HG02981 (cell line): Measurements from ENCODE around the gene ABI3BP.

ENCODE experiments used
- ATAC-seq: cut with Tn5 transposase; IDR thresholded peaks from one replicate; pipeline ENCODE4 v1.9.1; 2021; ENCODE audit warnings: mild to moderate bottlenecking, moderate library complexity; ENCODE audit not compliant: unreplicated experiment

Gene ABI3BP

DNA sequence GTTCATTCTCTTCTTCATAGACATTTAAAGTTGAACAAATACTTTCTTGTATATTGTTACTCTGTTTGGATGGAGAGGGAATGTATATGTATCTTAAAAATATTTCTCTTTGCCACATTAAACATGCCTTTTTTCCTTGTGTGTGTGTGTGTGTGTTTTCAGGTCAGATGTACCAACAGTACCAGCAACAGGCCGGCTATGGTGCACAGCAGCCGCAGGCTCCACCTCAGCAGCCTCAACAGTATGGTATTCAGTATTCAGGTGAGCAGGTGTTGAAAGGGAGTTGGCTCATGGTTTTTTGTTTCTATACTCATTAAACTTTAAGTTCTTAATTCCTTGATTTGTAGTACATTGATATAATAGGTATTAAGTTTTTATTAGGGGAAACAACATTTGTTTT is 248.6 kb downstream of the ABI3BP start:
- no peak for ATAC-seq

DNA sequence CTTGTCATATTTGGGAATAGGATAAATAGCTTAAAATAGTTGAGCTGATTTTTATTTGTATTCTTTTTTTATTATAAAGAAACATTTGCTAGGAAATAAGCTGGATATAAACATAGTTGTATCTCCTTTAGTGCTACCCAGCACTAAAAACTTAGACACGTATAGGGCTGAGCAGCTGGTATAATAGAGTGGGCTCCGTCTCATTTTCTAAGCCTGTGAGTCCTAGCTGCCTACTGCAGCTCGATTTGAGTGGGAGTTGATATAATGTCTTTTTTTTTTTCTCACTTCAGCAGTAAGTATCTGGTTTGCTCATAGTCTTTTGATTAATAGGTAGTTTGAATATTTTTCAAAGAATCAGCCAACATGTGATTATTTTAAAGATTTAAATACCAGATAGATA is 249.7 kb downstream of the ABI3BP start:
- no peak for ATAC-seq

- no peak for ATAC-seq
Observed at GRCh38 chr3:100740207-100740606, 253.0 kb downstream of the ABI3BP start.

- no peak for ATAC-seq
Observed at GRCh38 chr3:100737334-100737733, 255.9 kb downstream of the ABI3BP start.

DNA sequence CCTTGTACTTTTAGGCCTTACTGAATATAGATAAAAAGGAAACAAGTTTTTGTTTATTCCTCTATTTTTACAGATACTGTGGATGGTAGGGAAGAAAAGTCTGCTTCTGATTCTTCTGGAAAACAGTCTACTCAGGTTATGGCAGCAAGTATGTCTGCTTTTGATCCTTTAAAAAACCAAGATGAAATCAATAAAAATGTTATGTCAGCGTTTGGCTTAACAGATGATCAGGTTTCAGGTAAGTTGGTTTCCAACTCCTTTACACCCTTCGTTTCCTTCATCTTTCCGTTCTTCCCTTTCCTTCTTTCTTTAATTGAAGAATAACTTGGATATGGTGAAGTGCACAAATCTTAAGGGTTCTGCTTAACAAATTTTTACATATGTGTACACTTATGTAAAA is 260.8 kb downstream of the ABI3BP start:
- no peak for ATAC-seq

DNA sequence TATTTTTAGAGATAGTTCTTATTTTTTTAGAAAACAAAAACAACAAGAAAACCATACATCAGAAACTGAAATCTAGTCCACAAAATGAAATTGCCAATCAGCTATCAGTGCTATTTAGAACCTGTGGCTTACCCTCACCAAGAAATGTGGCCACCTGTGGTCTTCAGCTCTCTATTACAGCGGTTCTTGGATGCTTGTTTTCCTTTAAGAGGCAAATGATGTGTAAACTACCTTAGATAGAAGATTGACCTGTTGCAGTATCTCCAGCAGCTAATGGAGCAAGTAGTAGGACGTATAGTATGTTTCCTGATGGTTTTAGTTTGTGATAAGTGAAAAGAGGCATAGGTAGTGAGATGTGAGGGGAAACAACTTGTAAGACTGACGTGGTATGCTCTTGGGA is 262.7 kb downstream of the ABI3BP start:
- no peak for ATAC-seq

- no peak for ATAC-seq
Observed at GRCh38 chr3:100726706-100727105, 266.5 kb downstream of the ABI3BP start.

GRCh38 chr3:100725935-100726513 is 267.2 kb downstream of the ABI3BP start:
- ATAC-seq = no peak

- ATAC-seq = no peak
Observed at GRCh38 chr3:100720426-100720825, 272.8 kb downstream of the ABI3BP start.

DNA sequence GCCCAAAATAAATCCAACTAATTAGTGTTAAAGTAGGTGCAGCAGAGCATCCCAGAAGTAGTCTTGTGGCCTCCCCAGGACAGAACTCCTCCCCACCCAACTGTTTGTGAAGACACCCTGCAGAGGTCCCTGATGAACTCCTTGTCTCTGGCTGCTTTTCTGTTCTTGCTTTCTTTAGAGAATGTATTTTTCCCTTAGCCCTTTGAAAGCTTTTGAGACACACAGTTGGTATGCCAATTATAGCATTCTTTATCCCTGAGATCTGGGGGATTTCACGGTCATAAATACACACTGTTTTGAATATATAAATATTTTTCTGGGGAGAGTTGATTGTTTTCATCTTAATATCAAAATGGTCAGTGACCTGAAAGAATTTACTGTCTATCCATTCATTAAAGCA is 274.1 kb downstream of the ABI3BP start:
- ATAC-seq = no peak

DNA sequence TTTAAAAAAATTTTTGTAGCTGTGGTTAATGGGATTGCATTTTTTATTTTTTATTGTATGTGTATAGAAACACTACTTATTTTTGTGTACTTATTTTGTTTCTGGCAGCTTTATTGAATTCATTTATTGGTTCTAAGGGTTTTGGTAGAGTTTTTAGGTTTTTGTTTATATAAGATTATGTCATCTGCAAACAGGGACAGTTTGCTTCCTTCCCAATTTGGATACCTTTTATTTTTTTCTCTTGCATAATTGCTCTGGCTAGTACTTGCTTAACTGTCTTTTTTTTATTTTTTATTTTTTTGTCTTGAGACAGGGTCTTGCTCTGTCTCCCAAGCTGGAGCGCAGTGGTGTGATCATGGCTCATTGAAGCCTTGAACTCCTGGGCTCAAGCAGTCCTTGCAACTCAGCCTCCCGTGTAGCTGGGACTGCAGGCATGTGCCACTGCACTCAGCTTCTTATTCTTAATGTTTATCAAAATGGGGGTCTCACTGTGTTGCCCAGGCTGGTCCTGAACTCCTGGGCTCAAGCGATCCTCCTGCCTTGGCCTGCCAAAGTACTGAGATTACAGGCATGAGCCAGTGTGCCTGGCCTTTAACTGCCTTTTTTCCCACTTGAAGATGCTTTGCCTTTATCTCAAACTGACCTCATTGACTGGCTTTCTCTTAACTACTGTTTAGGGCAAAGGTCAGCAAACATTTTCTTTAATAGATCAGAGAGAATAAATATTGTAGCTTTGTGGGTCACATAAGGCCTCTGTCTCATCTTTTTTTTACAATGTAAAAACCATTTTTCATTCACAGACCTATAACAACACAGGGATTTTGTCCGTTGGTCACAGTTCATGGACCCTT is 275.4 kb downstream of the ABI3BP start:
- ATAC-seq = no peak

DNA sequence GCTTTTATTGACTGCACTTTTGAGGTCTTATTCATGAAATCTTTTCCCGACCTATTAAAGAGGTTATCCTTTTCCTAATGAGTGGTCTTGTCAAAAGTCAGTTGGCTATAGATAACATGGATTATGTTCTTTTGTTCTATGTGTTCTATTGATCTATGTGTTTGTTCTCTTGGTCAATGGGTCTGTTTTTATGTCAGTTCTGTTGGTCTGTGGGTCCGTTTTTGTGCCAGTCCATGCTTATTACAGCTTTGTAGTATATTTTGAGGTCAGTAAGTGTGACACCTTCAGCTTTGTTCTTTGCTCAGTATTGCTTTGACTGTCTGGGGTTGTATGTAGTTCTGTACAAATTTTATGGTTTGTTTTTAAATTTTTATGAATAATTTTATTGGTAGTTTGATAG is 276.2 kb downstream of the ABI3BP start:
- ATAC-seq = no peak

DNA sequence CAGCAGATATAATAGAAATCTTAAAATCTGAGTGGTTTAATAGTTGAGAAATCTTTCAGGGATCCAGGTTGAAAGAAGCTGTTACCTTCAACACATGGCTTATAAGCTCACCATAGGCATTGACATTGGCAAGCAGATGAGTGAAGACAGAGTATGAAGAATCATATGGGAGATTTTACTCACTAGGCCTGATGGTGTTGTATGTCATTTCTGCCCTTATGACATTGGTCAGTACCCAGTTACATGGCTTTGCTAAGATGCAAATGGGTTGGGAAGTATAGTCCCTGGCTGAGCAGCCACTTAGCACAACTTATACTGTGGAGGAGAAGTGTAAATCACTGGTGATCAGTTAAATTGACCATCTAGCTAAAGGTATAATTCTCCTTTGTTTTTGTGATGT is 278.0 kb downstream of the ABI3BP start:
- ATAC-seq = no peak

DNA sequence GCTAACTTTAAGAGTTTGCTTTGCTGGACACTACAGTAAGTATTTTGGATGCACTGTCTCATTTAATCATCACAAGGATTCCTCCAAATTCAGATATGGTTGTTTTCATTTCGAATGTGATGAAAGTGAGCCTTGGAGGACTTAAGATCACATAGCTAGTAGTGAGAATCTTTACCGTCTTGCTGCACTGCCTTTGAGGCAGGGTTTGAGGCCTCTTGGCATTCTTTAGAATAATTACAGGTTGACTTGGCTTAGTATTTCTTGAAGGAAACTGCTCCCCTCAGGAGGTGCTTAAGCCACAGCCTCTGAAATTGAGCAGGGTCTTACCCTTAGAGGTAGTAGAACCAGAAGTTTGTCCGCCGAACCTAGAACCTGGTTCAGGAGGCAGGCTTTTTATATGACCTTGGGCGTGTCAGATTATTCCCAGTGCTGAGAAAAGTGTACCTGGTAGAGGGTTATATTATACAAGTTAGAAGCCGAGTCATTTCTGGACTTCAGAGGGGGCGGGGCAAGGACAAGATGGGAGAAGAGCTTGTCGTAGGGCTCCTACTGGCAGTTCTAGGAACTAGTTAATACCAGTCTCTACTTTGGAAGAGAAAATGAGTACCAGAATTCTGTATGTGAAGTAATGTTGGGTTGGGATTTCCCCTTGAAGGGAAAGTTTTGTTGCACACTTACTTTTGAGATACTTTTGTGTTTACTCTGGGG is 282.8 kb downstream of the ABI3BP start:
- peak; percentile 43 for ATAC-seq

GRCh38 chr3:100709842-100710260 is 283.4 kb downstream of the ABI3BP start:
- no peak for ATAC-seq

- ATAC-seq = peak; percentile 91
Observed at GRCh38 chr3:100708989-100709841, 284.0 kb downstream of the ABI3BP start, which contains the start of gene TFG. TFG (plus strand) TSS chr3:100709494; CDS start chr3:100713686, 4,192 bp downstream.

- no peak for ATAC-seq
Observed at GRCh38 chr3:100708644-100708988, 284.6 kb downstream of the ABI3BP start.

DNA sequence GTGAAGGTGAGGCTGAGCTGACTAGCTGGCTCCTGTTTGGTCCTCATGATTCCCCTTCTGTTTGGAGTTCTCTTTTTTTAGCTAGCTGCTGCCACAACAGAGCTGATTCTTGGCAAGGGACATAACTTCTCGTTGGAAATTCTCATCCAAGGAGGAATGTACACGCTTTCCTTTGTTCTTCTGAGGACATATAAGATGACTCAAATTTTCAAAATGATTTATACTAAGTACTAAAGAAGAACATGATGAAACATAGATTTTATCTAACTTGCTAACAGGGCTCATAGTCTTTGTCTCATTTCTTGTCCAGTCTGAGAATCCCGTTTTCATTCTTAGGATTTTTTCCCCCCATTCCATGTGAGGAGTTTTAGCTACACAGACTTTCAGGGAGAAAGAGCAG is 286.9 kb downstream of the ABI3BP start:
- ATAC-seq = no peak

GRCh38 chr3:100703865-100704264 is 289.4 kb downstream of the ABI3BP start:
- ATAC-seq = no peak

DNA sequence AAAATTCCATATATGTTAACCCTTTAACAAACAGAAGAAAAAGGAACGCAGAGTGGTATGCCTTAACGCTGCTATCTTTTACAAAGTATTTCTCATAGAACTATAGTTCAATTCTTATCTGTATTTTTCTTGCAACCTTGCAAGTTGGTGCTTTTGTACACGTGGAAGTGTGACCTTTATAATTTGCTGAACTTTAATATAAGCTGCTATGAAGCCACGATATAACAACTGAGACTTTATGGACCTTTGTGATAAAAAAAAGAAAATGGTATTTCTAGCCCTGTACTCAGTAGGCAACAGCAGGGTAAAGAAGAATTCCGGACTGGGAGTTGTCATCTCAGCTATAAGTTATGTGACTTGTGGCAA is 290.3 kb downstream of the ABI3BP start:
- no peak for ATAC-seq
